ENCODE results near the gene SPATS2. TPM values are rescaled to one million over a fixed set of nuclear protein-coding genes. Genes with fewer than 3 reads are reported as not detected.
A peak's percentile ranks its signal among the peaks of the same experiment; 100 is the strongest.

The SPATS2 gene
- total RNA-seq, 1 experiment from 2014 or later, result 74.2 TPM

DNA sequence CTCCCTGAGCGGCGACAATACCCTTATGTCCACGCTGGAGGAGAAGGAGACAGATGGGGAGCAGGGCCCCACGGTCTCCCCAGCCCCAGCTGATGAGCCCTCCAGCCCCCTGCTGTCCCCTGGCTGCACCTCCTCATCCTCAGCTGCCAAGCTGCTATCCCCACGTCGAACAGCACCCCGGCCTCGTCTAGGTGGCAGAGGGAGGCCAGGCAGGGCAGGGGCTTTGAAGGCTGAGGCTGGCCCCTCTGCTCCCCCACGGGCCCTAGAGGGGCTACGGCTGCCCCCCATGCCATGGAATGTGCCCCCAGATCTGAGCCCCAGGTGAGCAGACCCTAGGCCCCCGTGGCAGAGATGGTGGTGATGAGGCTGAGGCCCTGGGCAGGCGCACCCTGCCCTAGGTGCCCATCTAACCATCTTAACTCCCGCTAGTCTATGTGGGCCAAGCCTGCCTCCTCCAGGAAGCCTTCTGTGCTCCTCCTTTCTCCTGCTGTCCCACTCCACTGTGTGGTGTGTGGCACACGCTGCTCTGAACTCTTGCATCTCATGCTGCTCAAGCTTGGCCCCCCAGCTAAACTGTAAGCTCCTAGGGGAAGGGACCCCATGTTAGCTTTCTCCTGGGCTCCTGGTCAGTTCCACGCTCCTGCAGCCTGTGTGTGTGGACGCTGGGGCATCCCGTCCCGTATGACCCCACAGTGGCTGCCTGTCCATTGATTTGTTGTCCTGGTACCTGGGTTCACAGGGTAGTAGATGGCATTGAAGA, 188.5 kb downstream of the SPATS2 start:
- intact Hi-C loops (cut with micrococcal nuclease), result no loop called here
- no peaks in the 10 kb centered on the region for H4K20me1 ChIP-seq (ENCODE audit: insufficient read depth)
- BruUV-seq (replicated peaks), result no TSS peak
- H3K36me3 ChIP-seq (ENCODE audit: control insufficient read depth in 1 of 2, insufficient read depth in 2 of 2, low read length in 2 of 2), result peaks cover 4 to 22% of the 10 kb centered on the region in 2 experiments; a peak in 3 of 4 replicates
- H3K79me2 ChIP-seq (ENCODE audit: insufficient read depth, low read length), result no peaks in the 10 kb centered on the region
- H3K4me2 ChIP-seq (ENCODE audit: low read length), result no peak overlapping the region
- ChIA-PET POLR2A (no interaction called here), RAD21 (ENCODE audit: low non-redundant PET in 1 of 2, low total read pairs in 2 of 2, uncharacterized antibody in 2 of 2, unreplicated experiment in 2 of 2) (no interaction called here), CTCF (interaction anchor here (2.1 kb wide), 1 partner anchor 197 kb away, joined by 8 read pairs; no protein-coding TSS in a partner anchor)
- H3K27ac ChIP-seq (ENCODE audit: low read depth, low read length), result no peak overlapping the region
- 0 out of 2 replicates have a peak, but pooled peaks have one; percentile 15 for TF ChIP-seq POLR2AphosphoS5 (IDR thresholded peaks at IDR 0.05; ENCODE audit: low read depth, low read length)
- TF ChIP-seq, protein P1, sequence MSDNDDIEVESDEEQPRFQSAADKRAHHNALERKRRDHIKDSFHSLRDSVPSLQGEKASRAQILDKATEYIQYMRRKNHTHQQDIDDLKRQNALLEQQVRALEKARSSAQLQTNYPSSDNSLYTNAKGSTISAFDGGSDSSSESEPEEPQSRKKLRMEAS (IDR thresholded peaks at IDR 0.05), result no peak
- H3K27me3 ChIP-seq (ENCODE audit: insufficient read depth, low read length), result no peaks in the 10 kb centered on the region
- ATAC-seq, result no peak
- no peaks in the 10 kb centered on the region for H3K9me3 ChIP-seq (ENCODE audit: control insufficient read depth in 1 of 2, insufficient read depth in 1 of 2, low read depth in 1 of 2, low read length in 2 of 2)
- no peak overlapping the region for H3K4me3 ChIP-seq (replicated peaks in 1 of 2; ENCODE audit: low read depth in 1 of 2, low read length in 2 of 2)
- H3K4me1 ChIP-seq (ENCODE audit: control insufficient read depth in 1 of 2, insufficient read depth in 2 of 2, low read length in 2 of 2), result peaks cover 0 to 5% of the 10 kb centered on the region in 2 experiments; a peak in 2 of 4 replicates
- no peak overlapping the region for H3K9ac ChIP-seq (ENCODE audit: low read length)
- H3K9me2 ChIP-seq (ENCODE audit: insufficient read depth), result no peaks in the 10 kb centered on the region
- H2AFZ ChIP-seq (ENCODE audit: low read depth, low read length, poor library complexity, severe bottlenecking), result no peak overlapping the region
- DNase-seq (ENCODE audit: low read depth, low spot score), result no peak

DNA sequence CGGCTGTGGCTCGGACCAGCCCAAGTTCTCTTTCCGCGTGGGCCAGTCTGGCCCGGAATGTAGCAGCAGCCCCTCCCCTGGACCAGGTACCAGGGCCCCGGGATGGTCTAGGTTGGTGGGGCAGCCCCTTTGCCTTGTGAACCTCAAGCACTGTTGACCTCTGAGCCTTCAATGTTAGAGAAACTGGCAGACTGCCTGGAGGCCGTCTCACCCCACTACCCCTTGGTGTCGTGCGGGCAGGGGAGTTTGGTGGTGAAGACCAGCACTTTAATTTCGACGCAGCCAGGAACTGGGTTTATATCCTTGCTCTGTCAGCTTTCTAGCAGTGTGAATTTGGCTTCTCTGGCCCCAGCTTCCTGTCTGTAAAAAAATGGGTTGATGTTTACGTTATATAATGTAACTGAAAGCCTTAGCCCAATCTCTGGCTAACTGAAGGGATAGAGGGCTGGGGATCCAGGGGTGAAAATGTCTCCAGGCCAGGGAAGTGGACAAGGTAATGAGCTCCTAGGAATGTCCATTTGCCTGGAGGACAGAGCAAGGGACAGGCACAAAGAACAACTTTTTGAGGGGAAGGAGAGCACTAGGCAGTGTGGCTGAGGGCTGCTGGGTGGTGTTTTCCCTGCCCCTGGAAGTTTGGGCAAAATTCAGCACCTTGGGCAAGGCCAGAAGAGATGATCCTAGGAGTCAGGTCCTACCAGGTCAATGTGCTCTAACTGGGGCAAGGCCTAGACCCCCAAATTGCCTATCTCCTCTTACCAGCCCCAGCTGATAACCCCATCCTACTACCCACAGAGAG, 189.3 kb downstream of the SPATS2 start:
- intact Hi-C loops (cut with micrococcal nuclease), result no loop called here
- ATAC-seq, result no peak
- no peak overlapping the region for H3K4me3 ChIP-seq (replicated peaks in 1 of 2; ENCODE audit: low read depth in 1 of 2, low read length in 2 of 2)
- no peak overlapping the region for H2AFZ ChIP-seq (ENCODE audit: low read depth, low read length, poor library complexity, severe bottlenecking)
- no peak overlapping the region for H3K27ac ChIP-seq (ENCODE audit: low read depth, low read length)
- BruUV-seq (replicated peaks), result TSS peak; percentile 7
- no peaks in the 10 kb centered on the region for H3K27me3 ChIP-seq (ENCODE audit: insufficient read depth, low read length)
- no peak overlapping the region for H3K9ac ChIP-seq (ENCODE audit: low read length)
- TF ChIP-seq POLR2A (IDR thresholded peaks at IDR 0.05; ENCODE audit: borderline replicate concordance, extremely low read depth, insufficient read depth, insufficient read length) (no peak), RAD21 (IDR thresholded peaks at IDR 0.05; ENCODE audit: low read depth) (no peak), POLR2AphosphoS5 (IDR thresholded peaks at IDR 0.05; ENCODE audit: low read depth, low read length) (no peak), SRF (IDR thresholded peaks at IDR 0.05; ENCODE audit: low read depth) (no peak), FOSL1 (IDR thresholded peaks at IDR 0.05; ENCODE audit: low read depth) (no peak)
- TF ChIP-seq, protein P1 (IDR thresholded peaks at IDR 0.05), result no peak
- TF ChIP-seq, protein P2, sequence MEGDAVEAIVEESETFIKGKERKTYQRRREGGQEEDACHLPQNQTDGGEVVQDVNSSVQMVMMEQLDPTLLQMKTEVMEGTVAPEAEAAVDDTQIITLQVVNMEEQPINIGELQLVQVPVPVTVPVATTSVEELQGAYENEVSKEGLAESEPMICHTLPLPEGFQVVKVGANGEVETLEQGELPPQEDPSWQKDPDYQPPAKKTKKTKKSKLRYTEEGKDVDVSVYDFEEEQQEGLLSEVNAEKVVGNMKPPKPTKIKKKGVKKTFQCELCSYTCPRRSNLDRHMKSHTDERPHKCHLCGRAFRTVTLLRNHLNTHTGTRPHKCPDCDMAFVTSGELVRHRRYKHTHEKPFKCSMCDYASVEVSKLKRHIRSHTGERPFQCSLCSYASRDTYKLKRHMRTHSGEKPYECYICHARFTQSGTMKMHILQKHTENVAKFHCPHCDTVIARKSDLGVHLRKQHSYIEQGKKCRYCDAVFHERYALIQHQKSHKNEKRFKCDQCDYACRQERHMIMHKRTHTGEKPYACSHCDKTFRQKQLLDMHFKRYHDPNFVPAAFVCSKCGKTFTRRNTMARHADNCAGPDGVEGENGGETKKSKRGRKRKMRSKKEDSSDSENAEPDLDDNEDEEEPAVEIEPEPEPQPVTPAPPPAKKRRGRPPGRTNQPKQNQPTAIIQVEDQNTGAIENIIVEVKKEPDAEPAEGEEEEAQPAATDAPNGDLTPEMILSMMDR (IDR thresholded peaks at IDR 0.05 in 2 of 3, conservative IDR thresholded peaks at IDR 0.05 in 1 of 3; ENCODE audit: borderline replicate concordance in 1 of 3, insufficient read depth in 1 of 3, low read depth in 2 of 3, low read length in 2 of 3), result no peak
- CTCF ChIA-PET, result interaction anchor here (2.1 kb wide), 1 partner anchor 198 kb away, joined by 8 read pairs; no protein-coding TSS in a partner anchor
- RAD21 ChIA-PET (ENCODE audit: low non-redundant PET in 1 of 2, low total read pairs in 2 of 2, uncharacterized antibody in 2 of 2, unreplicated experiment in 2 of 2), result no interaction called here
- no peaks in the 10 kb centered on the region for H4K20me1 ChIP-seq (ENCODE audit: insufficient read depth)
- peaks cover 0 to 5% of the 10 kb centered on the region in 2 experiments; a peak in 2 of 4 replicates for H3K4me1 ChIP-seq (ENCODE audit: control insufficient read depth in 1 of 2, insufficient read depth in 2 of 2, low read length in 2 of 2)
- no peak for DNase-seq (ENCODE audit: low read depth, low spot score)
- peaks cover 4 to 24% of the 10 kb centered on the region in 2 experiments for H3K36me3 ChIP-seq (ENCODE audit: control insufficient read depth in 1 of 2, insufficient read depth in 2 of 2, low read length in 2 of 2)
- H3K9me2 ChIP-seq (ENCODE audit: insufficient read depth), result no peaks in the 10 kb centered on the region
- H3K4me2 ChIP-seq (ENCODE audit: low read length), result no peak overlapping the region
- H3K9me3 ChIP-seq (ENCODE audit: control insufficient read depth in 1 of 2, insufficient read depth in 1 of 2, low read depth in 1 of 2, low read length in 2 of 2), result no peaks in the 10 kb centered on the region
- no peaks in the 10 kb centered on the region for H3K79me2 ChIP-seq (ENCODE audit: insufficient read depth, low read length)
- POLR2A ChIA-PET, result no interaction called here
